Activated B cell treated with CpG ODN at 0.5 μM for 24 hours (primary cell): Measurements from ENCODE around the gene PPEF2. TPM values are rescaled to one million over a fixed set of nuclear protein-coding genes. Genes with fewer than 3 reads are reported as not detected.

Source experiments
- ATAC-seq: fragments of 200-7000 bp; cut with Tn5 transposase; one replicate; pipeline ENCODE4 v1.10.0; 2021; ENCODE audit warnings: low read depth, mild to moderate bottlenecking, moderate library complexity
- CTCF ChIA-PET: fragments of 350-600 bp; sonication (Branson Sonifier 250); formaldehyde crosslinking; loops from one replicate; lab custom pipeline; 2021; ENCODE audit warnings: antibody characterized with exemption; lab: Charles Lee
- POLR2A ChIA-PET: fragments of 350-600 bp; sonication (Branson Sonifier 250); formaldehyde crosslinking; loops from one replicate; lab custom pipeline; 2021; ENCODE audit warnings: antibody characterized with exemption; lab: Charles Lee
- DNase-seq: peaks from one replicate; pipeline ENCODE4 v3.0.0; 2022
- H3K27ac Mint-ChIP-seq: one replicate; pipeline ENCODE4 v1.8.0; 2020; ENCODE audit warnings: mixed read lengths
- H3K27me3 Mint-ChIP-seq: one replicate; pipeline ENCODE4 v1.8.0; 2021; ENCODE audit warnings: mixed read lengths
- H3K36me3 Mint-ChIP-seq: one replicate; pipeline ENCODE4 v1.8.0; 2021; ENCODE audit warnings: low read depth, mixed read lengths
- H3K4me1 Mint-ChIP-seq: one replicate; pipeline ENCODE4 v1.8.0; 2021; ENCODE audit warnings: mixed read lengths
- H3K4me3 Mint-ChIP-seq: one replicate; pipeline ENCODE4 v1.8.0; 2020; ENCODE audit warnings: mild to moderate bottlenecking, mixed read lengths
- H3K9me3 Mint-ChIP-seq: one replicate; pipeline ENCODE4 v1.8.0; 2020; ENCODE audit warnings: mixed read lengths
- intact Hi-C: fragments of 100-400 bp; cut with micrococcal nuclease; formaldehyde crosslinking; loops from one replicate; pipeline ENCODE4 v1.15.1; 2024
- total RNA-seq: library from RNA; stranded (reverse); gene quantifications from 2 replicates; pipeline ENCODE4 v1.2.3, GENCODE V29; 2022
- TF ChIP-seq, protein P1 (sequence below): fragments of 200-600 bp; IDR thresholded peaks from one replicate; pipeline ENCODE4 v1.8.0; 2022; ENCODE audit warnings: antibody characterized with exemption, mild to moderate bottlenecking

The PPEF2 gene
- total RNA-seq, 1 donor from 2014 or later, result 0.35 TPM

DNA sequence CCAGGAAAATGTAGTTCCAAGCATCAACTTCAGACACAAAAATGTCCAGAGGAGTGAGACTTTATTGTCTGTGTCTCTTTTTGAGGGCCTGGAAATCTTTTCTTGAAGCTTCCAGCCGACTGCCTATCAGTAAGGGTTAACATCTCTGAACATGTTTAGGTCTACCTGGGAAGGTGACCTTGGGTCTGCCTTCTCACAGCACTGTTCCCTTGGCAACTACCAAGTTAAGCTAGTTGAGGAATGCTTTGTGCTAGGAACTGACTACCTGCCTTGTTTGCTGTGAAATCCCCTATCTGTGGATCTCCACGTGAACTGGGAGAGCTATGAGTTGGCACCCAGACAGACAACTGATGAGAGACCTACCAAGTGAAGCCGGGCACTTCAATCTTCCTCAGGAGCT is 81.6 kb downstream of the PPEF2 start:
- ChIA-PET CTCF (no interaction called here), POLR2A (no interaction called here)
- Mint-ChIP-seq H3K27ac (no peak overlapping the region), H3K4me3 (no peak overlapping the region), H3K4me1 (no peaks in the 10 kb centered on the region), H3K27me3 (no peaks in the 10 kb centered on the region), H3K9me3 (no peaks in the 10 kb centered on the region), H3K36me3 (peaks cover 5% of the 10 kb centered on the region)
- DNase-seq (no peak), ATAC-seq (no peak)
- intact Hi-C loops, result no loop called here
- TF ChIP-seq, protein P1, sequence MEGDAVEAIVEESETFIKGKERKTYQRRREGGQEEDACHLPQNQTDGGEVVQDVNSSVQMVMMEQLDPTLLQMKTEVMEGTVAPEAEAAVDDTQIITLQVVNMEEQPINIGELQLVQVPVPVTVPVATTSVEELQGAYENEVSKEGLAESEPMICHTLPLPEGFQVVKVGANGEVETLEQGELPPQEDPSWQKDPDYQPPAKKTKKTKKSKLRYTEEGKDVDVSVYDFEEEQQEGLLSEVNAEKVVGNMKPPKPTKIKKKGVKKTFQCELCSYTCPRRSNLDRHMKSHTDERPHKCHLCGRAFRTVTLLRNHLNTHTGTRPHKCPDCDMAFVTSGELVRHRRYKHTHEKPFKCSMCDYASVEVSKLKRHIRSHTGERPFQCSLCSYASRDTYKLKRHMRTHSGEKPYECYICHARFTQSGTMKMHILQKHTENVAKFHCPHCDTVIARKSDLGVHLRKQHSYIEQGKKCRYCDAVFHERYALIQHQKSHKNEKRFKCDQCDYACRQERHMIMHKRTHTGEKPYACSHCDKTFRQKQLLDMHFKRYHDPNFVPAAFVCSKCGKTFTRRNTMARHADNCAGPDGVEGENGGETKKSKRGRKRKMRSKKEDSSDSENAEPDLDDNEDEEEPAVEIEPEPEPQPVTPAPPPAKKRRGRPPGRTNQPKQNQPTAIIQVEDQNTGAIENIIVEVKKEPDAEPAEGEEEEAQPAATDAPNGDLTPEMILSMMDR, result no peak

DNA sequence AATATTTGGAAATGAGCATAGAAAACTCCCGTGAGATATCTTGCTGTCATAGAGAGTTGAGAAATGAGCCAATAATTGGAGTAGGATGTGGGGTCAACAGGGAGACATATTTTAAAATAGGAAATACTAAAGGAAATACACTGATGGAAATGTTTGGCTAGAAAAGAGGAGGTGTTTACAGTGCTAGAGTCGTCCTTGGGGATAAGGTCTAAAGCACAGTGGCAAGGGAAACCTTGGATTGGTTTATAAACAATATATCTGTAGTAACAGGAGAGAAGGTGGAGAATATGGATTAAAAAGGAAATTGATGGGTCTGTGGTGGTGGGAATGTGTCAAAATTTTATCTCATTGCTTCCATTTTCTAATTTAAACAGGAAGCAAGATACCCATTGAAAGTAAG is 82.1 kb downstream of the PPEF2 start:
- no peaks in the 10 kb centered on the region for H3K4me1 Mint-ChIP-seq
- CTCF ChIA-PET, result no interaction called here

DNA sequence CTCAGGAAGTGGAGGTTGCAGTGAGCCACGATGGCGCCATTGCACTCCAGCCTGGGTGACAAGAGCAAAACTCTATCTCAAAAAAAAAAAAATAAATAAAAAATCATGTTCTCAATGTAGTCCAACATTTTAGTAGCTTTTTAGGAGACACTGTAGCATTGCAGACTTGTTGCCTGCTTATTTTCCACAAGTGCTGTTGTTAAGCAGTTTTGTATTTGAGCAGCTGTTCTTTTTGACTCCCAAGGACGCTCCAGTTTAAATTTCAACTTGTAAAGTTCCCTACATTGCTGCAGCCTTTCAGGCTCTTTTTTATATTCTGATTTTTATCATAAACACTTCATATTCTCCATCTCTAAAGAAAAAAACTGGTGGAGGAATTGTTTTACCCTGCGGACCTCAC is 83.1 kb downstream of the PPEF2 start:
- H3K27ac Mint-ChIP-seq, result no peak overlapping the region
- TF ChIP-seq, protein P1, result no peak
- no peaks in the 10 kb centered on the region for H3K4me1 Mint-ChIP-seq
- no peaks in the 10 kb centered on the region for H3K9me3 Mint-ChIP-seq
- H3K4me3 Mint-ChIP-seq, result no peak overlapping the region
- ChIA-PET CTCF (no interaction called here), POLR2A (no interaction called here)
- intact Hi-C loops, result no loop called here
- H3K36me3 Mint-ChIP-seq, result peaks cover 21% of the 10 kb centered on the region
- no peaks in the 10 kb centered on the region for H3K27me3 Mint-ChIP-seq
- DNase-seq (no peak), ATAC-seq (no peak)

More for the DNA sequence above, 82.1 kb downstream of the PPEF2 start:
- ATAC-seq, result no peak
- no peak overlapping the region for H3K4me3 Mint-ChIP-seq
- no peaks in the 10 kb centered on the region for H3K9me3 Mint-ChIP-seq
- no peaks in the 10 kb centered on the region for H3K27me3 Mint-ChIP-seq
- TF ChIP-seq, protein P1, result no peak
- no peak overlapping the region for H3K27ac Mint-ChIP-seq
- DNase-seq, result no peak
- intact Hi-C loops, result no loop called here
- H3K36me3 Mint-ChIP-seq, result peaks cover 10% of the 10 kb centered on the region
- POLR2A ChIA-PET, result no interaction called here

DNA sequence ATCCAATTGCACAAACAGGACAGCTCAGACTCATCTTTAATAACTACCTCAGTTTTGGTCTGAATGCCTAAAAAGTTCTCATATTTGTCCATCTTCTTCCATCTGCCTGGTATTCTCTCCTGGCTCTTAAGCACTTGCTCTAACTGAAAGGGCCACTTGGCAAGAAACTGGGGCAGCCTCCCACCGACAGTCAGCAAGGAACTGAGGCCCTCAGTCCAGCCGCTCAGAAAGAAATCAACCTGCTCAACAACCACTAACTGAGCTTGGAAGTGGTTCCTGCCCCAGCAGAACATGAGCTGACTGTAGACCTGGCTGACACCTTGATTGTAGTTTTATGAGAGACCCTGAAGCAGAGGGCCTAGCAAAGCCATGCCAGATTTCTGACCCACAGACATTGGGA is 84.4 kb downstream of the PPEF2 start:
- no peak overlapping the region for H3K4me3 Mint-ChIP-seq
- CTCF ChIA-PET, result no interaction called here
- ATAC-seq (no peak), DNase-seq (no peak)
- no peaks in the 10 kb centered on the region for H3K9me3 Mint-ChIP-seq
- no peaks in the 10 kb centered on the region for H3K27me3 Mint-ChIP-seq
- H3K4me1 Mint-ChIP-seq, result no peaks in the 10 kb centered on the region
- intact Hi-C loops, result no loop called here
- no peak overlapping the region for H3K27ac Mint-ChIP-seq
- TF ChIP-seq, protein P1, result no peak
- H3K36me3 Mint-ChIP-seq, result peaks cover 31% of the 10 kb centered on the region
- POLR2A ChIA-PET, result no interaction called here

Other genes starting within 250 kb of the PPEF2 start
- 98.2 and 103 TPM in 2 replicates for gene G3BP2, start 229.0 kb downstream of the PPEF2 start, total RNA-seq
- 41.3 and 41.7 TPM in 2 replicates for gene USO1, start 177.9 kb downstream of the PPEF2 start, total RNA-seq
- gene NAAA, start 38.6 kb upstream of the PPEF2 start, total RNA-seq, result 27.7 and 31.1 TPM in 2 replicates
- 63.8 and 67.0 TPM in 2 replicates for gene SDAD1, start 88.5 kb upstream of the PPEF2 start, total RNA-seq
- not detected in 2 replicates for gene CXCL9, start 105.1 kb upstream of the PPEF2 start, total RNA-seq
- 0.17 TPM in 1 of 2 replicates, not detected in the other for gene CXCL10, start 121.0 kb upstream of the PPEF2 start, total RNA-seq
- gene CXCL11, start 133.6 kb upstream of the PPEF2 start, total RNA-seq, result not detected in 2 replicates
- not detected in 2 replicates for gene ART3, start 172.3 kb upstream of the PPEF2 start, total RNA-seq
- gene NUP54, start 245.9 kb upstream of the PPEF2 start, total RNA-seq, result 48.1 and 58.9 TPM in 2 replicates